HG03039 (cell line): Measurements from ENCODE around the gene CPT1B.

Experiments used
- ATAC-seq: cut with Tn5 transposase; IDR thresholded peaks from one replicate; pipeline ENCODE4 v1.9.1; 2021; ENCODE audit warnings: mild to moderate bottlenecking, moderate library complexity; ENCODE audit not compliant: unreplicated experiment

CPT1B gene

DNA sequence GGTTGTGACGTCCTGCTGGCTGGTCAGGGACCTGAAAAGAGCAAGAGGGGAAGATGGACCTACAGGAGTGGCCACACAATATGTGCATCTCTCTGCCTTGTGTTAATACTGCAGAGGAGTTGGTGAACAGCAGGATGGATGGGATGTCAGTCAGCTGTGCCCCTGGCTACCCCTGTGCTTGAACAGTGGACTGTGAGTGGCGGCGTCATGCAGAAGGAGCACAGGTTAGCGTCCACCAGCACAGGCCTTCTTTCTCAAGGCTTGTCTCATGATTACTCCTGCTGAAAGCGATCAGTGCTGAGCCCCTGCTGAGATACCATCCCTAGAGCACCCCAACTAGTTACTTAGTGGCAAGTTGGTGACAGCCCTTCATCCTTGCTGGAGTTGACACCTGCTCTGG, 8.2 kb upstream of the CPT1B start:
- no peak for ATAC-seq

DNA sequence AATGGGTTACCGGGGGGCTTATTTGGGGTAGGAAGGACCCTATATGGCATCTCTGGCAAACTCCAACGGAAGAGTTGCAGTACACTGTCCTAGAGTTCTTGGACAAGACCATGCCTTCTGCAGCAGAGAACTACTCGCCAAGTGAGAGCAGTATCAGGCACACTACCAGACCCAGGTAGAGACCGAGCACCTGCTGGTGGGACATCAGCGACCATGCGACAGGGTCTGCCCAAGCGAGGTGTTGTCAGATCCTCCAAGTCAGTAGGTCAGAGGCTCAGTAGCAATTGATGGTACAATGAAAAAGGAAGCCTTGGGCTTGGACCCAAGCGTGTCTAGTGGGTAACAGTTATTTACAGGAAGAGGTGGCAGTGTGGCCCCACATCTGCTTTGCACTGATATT, 7.6 kb upstream of the CPT1B start:
- no peak for ATAC-seq

GRCh38 chr22:50585238-50585637, 7.0 kb upstream of the CPT1B start:
- no peak for ATAC-seq

DNA sequence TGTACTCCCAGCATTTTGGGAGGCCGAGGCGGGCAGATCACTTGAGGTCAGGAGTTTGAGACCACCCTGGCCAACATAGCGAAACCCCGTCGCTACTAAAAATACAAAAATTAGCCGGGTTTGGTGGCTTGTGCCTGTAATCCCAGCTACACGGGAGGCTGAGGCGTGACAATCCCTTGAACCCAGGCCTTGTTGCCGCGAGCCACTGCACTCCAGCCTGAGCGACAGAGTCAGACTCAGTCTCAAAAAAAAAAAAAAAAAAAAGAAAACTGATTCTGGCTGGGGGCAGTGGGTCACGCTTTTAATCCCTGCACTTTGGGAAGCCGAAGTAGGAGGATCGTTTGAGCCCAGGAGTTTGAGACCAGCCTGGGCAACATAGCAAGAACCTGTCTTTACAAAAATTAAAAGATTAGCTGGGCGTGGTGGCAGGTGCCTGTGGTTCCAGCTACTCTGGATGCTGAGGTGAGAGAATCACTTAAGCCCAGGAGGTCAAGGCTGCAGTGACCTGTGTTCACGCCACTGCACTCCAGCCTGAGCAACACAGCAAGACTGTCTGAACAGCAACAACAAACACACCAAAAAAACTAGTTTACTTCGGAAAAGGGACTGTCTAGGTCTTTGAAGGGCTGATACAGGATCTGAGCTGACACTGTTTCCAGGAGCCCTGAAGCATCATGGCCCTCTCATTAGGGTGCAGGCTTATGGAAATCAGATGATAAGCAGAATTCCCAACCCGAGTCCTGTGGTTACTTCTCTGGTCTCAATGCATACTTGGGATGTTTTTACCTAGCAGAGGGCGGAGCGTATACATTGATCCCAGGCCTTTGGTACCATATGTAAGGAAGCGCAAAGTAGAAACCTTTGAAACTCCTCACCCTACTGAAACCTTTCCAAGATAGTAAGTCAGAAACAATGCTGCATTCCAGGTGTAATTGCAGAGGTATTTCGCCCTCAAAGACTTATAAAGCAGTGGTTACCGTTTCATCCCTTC, 6.2 kb upstream of the CPT1B start:
- ATAC-seq = no peak

DNA sequence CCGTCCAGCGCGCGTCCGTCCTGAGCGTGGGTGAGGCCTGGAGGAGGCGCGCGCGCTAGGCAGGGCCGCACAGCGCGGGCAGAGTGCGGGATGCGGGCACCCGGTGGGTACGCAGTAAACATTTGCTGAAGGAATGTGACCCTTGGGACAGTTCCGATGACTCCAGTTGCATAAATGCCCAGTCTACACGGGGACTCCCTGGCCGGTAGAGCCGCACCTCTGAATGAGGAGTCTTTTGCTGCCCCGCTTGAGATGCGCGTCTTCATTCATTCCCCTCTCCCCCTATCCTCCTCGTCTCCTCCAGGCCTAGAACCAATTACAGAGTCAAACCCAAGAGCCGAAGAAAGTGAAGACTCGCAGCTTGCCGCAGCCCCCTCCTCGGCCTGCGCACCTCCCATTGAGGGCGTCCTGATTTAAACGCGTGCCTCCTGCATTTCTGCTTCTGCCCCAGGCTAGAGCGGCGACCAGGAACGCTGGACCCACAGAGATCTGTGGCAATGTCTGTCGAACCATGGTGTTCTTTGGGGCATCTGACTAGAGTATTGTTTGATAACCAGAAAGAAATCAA, 5.2 kb upstream of the CPT1B start:
- peak; percentile 18 for ATAC-seq

GRCh38 chr22:50582493-50583293, 4.5 kb upstream of the CPT1B start, which contains the start of gene CHKB:
Gene CHKB, minus strand, starts transcription at chr22:50582849. Its CDS starts 68 bp downstream, at chr22:50582781.
- peak; percentile 91 for ATAC-seq

GRCh38 chr22:50581950-50582492, 3.8 kb upstream of the CPT1B start:
- peak; percentile 10 for ATAC-seq

GRCh38 chr22:50581031-50581949, 3.1 kb upstream of the CPT1B start:
- ATAC-seq = no peak

DNA sequence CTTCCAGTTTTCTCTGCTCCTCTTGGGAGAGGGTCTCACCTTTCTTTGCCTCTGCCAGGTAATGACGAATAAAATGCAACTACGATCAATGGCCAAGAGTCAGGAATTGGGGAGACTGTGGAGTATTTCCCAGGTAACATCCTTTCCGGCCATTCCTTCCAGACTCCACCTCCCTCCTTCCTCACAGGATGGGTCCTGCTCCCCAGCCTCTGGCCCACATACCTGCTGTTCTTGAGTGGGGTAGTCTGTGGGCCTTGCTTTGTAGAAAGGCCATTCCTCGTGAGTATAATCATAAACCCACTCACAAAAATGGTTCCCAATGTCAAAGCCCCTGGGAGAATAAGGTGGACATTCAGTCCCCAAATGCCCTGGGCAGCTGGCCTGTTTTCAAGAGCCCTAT, 1.5 kb upstream of the CPT1B start:
- ATAC-seq = no peak

DNA sequence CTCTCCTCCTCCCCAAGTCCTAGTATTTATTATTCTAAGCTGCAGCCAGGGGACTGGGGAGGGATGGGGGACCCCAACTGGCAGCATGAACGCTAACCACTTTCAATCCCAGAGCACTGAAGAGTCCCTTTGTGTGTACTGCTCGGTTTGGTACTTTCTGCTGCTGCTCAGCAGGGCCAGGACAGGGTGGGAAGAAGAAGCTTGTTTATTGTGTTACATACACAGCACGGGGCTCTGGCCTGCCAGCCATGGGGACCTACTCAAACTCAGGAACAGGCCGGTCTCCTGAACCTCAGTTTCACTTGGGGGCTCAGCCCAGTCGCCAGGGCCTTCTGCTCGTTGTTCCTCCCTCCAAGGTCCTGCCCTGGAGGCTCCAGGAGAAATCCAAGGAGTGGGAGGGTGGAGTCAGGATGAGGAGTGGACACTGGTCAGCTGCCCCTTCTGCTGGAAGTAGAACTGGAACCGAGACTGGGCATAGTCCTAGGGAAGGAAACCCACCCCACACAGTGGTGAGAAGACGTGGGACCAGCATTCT, 616 bp upstream of the CPT1B start:
- no peak for ATAC-seq

DNA sequence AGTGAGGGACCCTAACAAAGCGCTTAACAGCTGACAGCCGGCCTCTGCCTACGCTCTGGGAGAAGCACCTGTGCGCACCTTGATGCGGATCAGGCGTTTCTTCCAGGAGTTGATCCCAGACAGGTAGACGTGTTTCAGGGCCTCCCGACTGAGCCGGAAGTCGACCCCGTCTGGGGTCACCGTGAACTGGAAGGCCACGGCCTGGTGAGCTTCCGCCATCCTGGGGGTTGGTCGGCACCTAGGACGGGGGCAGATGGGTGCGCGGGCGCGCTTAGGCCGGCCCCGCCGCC, 585 bp downstream of the CPT1B start:
- no peak for ATAC-seq

DNA sequence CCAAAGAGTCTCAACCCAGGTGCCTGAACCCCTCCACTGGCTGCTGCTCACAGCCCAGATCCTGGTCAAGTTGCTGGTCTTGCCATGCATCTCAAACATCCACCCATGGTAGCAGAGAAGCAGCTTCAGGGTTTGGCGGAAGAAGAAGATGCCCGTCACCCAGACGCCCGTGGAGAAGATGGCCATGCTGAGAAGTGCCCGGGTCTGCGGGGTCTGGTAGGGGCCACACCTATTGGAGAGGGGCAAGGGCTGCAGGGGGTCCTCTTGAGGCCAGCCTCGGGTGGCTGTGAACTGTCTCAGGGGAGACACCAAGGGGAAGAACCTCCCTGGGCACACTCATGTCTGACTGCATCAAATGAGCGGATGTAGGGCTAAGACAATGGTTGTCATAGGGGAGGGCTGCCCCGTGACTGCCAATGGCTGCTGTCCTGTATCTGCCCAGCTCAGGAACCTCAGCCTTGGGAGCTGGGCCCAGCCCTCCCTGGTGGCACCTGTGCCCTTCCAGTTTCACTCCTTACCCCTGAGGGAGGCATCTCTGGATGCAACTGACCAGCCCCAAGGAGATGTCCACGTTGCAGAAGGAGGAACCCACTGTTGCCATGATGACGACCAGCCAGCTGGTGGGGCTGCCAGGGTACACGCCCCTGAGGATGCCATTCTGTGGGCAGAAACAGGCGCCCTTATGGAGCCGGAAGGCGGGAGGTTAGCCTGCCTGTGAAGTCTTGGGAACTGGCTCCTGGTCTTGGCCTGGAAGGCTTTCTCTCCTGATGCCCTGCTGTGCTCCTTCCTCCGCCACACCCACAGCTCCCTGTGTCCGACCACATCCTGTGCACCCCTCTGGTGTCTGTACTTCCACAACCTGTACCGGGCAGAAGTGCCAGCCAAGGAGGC, 1.2 kb downstream of the CPT1B start:
- no peak for ATAC-seq

DNA sequence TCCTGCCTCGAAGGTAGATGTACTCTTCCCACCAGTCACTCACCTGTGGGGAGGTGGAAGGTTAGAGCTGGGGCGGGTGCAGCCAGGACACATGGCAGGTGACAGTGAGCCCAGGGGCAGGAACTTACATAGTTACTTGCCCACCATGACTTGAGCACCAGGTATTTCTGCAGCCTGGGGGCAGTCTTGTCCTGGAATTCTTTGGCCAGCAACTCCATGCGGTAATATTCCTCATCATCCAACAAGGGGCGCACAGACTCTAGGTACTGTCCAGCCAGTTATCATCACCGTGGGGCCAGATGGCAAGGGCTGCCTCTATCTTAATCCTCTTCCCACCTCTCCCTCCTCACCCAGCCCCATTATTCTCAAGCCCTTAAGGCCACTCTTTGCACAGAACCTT, 2.2 kb downstream of the CPT1B start:
- ATAC-seq = no peak

DNA sequence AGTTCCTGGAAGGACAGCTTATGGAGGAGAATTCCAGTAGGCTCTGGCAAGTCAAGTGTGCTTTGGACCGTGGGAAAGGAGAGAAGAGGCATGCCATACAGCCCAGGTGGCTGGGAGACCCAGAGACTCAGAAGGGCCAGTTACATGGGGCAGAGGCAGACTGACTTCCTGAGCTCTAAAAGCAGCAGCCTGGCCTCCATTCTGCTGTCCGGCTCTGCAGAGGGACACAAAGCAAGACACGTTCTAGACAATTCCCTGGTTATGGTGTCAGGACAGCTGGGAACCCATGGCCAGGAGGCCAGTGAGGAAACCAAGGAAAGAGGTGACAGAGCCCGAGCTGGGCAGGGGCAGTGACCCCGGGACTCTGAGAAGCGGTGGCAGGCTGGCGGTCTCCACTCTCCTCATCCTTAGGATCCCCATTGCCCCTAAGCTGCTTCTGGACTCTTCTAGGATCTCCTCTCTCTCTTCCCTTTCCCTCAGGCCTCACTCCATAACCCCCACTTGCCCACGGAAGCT, 2.7 kb downstream of the CPT1B start:
- no peak for ATAC-seq

DNA sequence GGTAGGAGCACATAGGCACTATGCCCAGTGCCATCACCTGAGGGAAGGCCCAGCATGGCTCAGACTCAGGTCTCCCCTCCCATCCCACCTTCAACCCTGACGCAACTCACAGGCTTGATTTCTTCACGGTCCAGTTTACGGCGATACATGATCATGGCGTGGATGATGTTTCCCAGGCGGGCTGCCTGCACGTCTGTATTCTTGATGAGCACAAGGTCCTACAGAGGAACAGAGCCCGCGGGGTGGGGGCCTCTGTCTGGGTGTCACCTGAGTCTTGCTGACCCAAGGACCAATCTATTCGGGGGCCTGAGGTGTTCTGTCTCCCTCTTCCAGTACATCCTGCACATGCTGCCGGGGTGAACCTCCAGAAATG, 3.9 kb downstream of the CPT1B start:
- no peak for ATAC-seq

- no peak for ATAC-seq
These were observed 4.5 kb downstream of the CPT1B start for GRCh38 chr22:50573491-50574382.

DNA sequence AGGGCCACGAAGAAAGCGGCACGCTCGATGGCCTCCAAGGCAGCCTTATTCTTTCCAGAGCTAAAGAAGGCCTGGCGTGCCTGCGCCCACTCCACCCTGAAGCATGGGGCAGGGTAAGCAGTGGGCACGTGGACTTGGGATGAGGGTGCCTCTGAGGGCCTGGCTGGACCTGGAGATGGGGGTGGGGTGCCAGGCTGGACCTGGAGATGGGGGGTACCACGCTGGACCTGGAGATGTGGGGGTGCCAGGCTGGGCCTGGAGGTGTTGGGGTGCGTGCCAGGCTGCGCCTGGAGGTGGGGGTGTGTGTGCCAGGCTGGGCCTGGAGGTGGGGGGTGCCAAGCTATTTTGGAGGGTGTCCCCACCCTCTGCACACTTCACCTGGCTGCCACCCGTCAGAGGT, 5.3 kb downstream of the CPT1B start:
- ATAC-seq = no peak
